ENCODE measurements around the gene USP35. TPM values are rescaled to one million over a fixed set of nuclear protein-coding genes. Genes with fewer than 3 reads are reported as not detected.
A peak's percentile ranks its signal among the peaks of the same experiment; 100 is the strongest.

USP35 gene
- total RNA-seq, 1 donor from 2014 or later: 5.8 TPM

DNA sequence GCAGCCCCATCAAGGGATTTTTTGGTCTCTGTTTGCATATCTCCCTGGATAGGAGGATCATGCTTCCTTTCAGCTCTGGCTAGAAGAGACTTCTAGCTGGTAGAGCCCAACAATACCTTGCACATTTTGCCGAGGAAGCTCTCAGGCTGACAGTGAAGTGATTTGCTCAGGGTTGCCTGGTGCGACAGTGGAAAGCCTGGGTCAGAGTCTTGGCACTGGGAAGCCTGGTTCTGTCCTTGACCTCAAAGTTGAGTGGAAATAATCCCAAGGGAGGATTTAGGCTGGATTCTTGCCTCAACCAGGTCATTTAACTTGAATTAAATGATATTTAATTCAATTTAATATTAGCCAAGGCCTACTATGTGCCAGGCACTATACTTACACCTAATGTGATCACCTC is 24.9 kb upstream of the USP35 start:
- no peak overlapping the region for H3K4me3 ChIP-seq
- peak overlapping the region; percentile 58 for H3K27ac ChIP-seq (replicated peaks)
- intact Hi-C loops (cut with micrococcal nuclease): no loop called here
- no peak for TF ChIP-seq CTCF (IDR thresholded peaks at IDR 0.05; ENCODE audit: borderline replicate concordance)
- H3K4me1 ChIP-seq: peaks cover 50% of the 10 kb centered on the region
- H3K9me3 ChIP-seq (replicated peaks): no peaks in the 10 kb centered on the region
- H3K36me3 ChIP-seq: no peaks in the 10 kb centered on the region
- H3K27me3 ChIP-seq (ENCODE audit: low read depth): no peaks in the 10 kb centered on the region
- DNase-seq: no peak

GRCh38 chr11:78164471-78164870 is 24.2 kb upstream of the USP35 start:
- intact Hi-C loops (cut with micrococcal nuclease): no loop called here
- no peak for DNase-seq
- no peak overlapping the region for H3K4me3 ChIP-seq
- TF ChIP-seq CTCF (IDR thresholded peaks at IDR 0.05; ENCODE audit: borderline replicate concordance): no peak
- no peaks in the 10 kb centered on the region for H3K36me3 ChIP-seq
- H3K27ac ChIP-seq (replicated peaks): peak overlapping the region; percentile 58
- H3K9me3 ChIP-seq (replicated peaks): no peaks in the 10 kb centered on the region
- peaks cover 57% of the 10 kb centered on the region for H3K4me1 ChIP-seq
- H3K27me3 ChIP-seq (ENCODE audit: low read depth): no peaks in the 10 kb centered on the region

DNA sequence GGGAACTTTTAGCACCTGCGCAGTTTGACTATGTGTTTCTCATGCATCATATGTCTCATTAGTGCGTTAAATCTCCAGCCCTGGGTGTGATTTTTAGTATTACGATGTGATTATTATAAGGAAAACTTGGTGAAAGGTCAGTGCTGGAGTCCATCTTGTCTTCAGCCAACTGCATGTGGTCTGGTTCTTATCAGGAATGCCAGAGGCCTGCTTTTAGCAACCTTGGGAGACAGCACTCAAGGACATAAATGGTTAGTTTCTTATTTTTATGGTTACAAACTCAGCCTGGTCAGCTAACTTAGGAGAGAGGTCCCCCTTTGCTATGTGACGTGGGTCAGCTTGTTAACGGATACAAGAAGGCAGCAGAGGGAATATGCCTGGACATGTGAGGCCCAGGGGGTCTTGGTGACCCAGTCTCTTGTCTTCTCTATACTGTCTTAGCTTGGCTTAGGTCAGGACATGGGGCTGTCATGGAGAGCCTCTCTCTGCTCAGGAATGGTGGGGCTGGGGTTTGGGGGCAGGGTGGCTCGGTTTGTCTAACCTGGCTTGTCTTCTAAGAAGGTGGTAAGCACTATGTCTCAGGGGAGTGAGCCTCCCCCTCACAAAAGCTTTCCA is 21.8 kb upstream of the USP35 start:
- H3K27ac ChIP-seq (replicated peaks): peak overlapping the region; percentile 92
- H3K9me3 ChIP-seq (replicated peaks): no peaks in the 10 kb centered on the region
- intact Hi-C loops (cut with micrococcal nuclease): no loop called here
- H3K4me1 ChIP-seq: peaks cover 59% of the 10 kb centered on the region
- TF ChIP-seq CTCF (IDR thresholded peaks at IDR 0.05; ENCODE audit: borderline replicate concordance): no peak
- no peak overlapping the region for H3K4me3 ChIP-seq
- DNase-seq: no peak
- H3K27me3 ChIP-seq (ENCODE audit: low read depth): no peaks in the 10 kb centered on the region
- no peaks in the 10 kb centered on the region for H3K36me3 ChIP-seq

DNA sequence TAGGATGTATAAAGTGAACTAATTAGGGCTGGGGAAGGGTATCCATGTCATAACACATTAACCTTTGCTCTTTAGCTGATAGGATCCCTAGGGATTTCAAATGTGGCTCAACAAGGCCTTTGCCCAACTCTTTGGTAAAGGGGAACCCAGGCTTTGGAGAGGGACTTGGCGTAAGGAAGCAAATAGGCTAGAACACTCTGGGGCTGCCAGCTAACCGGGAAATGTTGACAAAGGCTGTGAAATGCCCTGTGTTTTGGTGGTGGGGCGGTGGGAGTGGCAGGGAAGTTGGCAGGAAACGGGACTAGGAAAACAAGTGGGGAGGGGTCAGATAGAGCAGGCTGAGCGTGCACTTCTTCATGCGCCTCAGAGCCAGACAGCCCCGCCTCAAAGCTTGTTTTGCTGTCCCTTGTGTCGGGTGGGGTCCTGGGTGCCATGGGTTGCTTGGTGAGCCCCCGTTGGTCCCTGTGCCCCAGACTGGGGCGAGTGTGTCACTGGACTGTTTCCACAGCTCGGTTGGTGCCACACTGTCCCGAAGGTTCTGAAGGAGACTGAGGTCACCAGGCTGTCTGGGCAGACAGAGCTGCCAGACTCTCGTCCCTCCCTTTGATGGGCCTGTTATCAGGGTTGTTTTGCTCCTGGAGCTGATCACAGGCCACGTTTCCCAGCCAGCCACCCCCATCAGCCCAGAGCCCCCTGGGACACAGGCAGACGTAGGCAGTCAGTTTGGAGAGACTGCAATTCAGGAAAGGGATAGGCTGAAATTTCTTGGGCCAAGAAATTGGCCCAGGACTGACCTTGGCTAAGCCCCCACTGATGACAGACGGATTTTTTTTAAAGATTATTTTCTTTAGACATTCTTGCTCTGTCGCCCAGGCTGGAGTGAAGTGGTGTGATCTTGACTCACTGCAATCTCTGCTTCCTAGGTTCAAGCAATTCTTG is 19.9 kb upstream of the USP35 start:
- Histone ChIP-seq H3K36me3 (peaks cover 11% of the 10 kb centered on the region), H3K27me3 (ENCODE audit: low read depth) (no peaks in the 10 kb centered on the region), H3K27ac (replicated peaks) (peak overlapping the region; percentile 92), H3K4me3 (peak overlapping the region; percentile 17), H3K4me1 (peaks cover 59% of the 10 kb centered on the region), H3K9me3 (replicated peaks) (no peaks in the 10 kb centered on the region)
- intact Hi-C loops (cut with micrococcal nuclease): no loop called here
- TF ChIP-seq CTCF (IDR thresholded peaks at IDR 0.05; ENCODE audit: borderline replicate concordance): no peak
- peak; percentile 87 for DNase-seq

DNA sequence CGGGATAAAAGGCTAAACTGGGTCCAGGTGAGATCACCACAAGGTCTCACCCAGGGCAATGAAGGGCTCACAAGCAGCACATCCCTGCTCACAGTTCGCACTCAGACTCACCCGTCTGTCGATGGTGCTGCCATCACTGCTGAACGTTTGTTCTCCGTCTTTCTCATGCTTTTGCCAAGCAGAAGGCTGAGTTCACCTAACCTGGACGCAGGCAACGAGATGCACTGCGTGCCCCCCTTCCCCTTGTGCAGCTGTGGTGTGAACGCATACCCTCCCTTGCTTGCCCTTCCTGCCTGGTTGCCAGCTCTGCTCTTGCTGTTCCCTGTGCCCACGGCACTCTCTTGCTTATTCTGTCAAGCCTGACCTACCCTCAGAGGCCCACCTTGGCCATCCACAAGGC is 18.3 kb upstream of the USP35 start:
- H3K27ac ChIP-seq (replicated peaks): peak overlapping the region; percentile 92
- H3K9me3 ChIP-seq (replicated peaks): no peaks in the 10 kb centered on the region
- no peak overlapping the region for H3K4me3 ChIP-seq
- intact Hi-C loops (cut with micrococcal nuclease): no loop called here
- no peaks in the 10 kb centered on the region for H3K27me3 ChIP-seq (ENCODE audit: low read depth)
- DNase-seq: no peak
- H3K4me1 ChIP-seq: peaks cover 63% of the 10 kb centered on the region
- no peak for TF ChIP-seq CTCF (IDR thresholded peaks at IDR 0.05; ENCODE audit: borderline replicate concordance)
- peaks cover 18% of the 10 kb centered on the region for H3K36me3 ChIP-seq

All from left ventricle myocardium inferior (tissue), 1 donor.